Tibial artery (tissue), 4 donors: Measurements from ENCODE around the gene GDPD4.

Experiments used
- DNase-seq, 2 donors: peaks; one replicate each; pipeline ENCODE4 v3.0.0-alpha.2; 2019
- H3K27ac ChIP-seq, 2 donors: fragments of 200-600 bp; sonication (generic) in 1 of 2; 1 replicate in 1 of 2; 2 replicates in 1 of 2; pipeline ENCODE4 v1.5.1; 2018 to 2019; ENCODE audit warnings: mild to moderate bottlenecking in 1 of 2
- H3K27me3 ChIP-seq, 2 donors: fragments of 200-600 bp; sonication (generic) in 1 of 2; one replicate each; pipeline versions ENCODE4 v1.5.1 to v1.6.0; 2016 to 2019
- H3K36me3 ChIP-seq, 3 donors: fragments of 200-600 bp; sonication (generic) in 2 of 3; one replicate each; pipeline ENCODE4 v1.5.1; 2016 to 2019; ENCODE audit warnings: mild to moderate bottlenecking in 2 of 3
- H3K4me1 ChIP-seq, 4 donors: fragments of 200-600 bp; sonication (generic) in 2 of 4; 1 replicate in 3 of 4; 2 replicates in 1 of 4; pipeline ENCODE4 v1.5.1; 2016 to 2019
- H3K4me3 ChIP-seq, 2 donors: fragments of 200-600 bp; sonication (generic) in 1 of 2; 1 replicate in 1 of 2; 2 replicates in 1 of 2; pipeline ENCODE4 v1.5.1; 2018 to 2019; ENCODE audit warnings: mild to moderate bottlenecking in 2 of 2
- H3K9me3 ChIP-seq, 3 donors: fragments of 200-600 bp; sonication (generic) in 1 of 3; one replicate each; pipeline ENCODE4 v1.5.1; 2016 to 2019
- intact Hi-C: fragments of 100-400 bp; cut with DNase I; formaldehyde crosslinking; loops from one replicate; pipeline ENCODE4 v1.15.0; 2023; ENCODE audit warnings: low total_unique reads
- TF ChIP-seq, protein P1 (sequence below), 2 experiments: fragments of 200-600 bp in 1 of 2; fragments of 450-650 bp in 1 of 2; IDR thresholded peaks; one replicate each; pipeline ENCODE4 v1.5.1; 2017 to 2019; ENCODE audit warnings: antibody characterized with exemption in 2 of 2, mild to moderate bottlenecking in 1 of 2, moderate library complexity in 1 of 2

Gene GDPD4

DNA sequence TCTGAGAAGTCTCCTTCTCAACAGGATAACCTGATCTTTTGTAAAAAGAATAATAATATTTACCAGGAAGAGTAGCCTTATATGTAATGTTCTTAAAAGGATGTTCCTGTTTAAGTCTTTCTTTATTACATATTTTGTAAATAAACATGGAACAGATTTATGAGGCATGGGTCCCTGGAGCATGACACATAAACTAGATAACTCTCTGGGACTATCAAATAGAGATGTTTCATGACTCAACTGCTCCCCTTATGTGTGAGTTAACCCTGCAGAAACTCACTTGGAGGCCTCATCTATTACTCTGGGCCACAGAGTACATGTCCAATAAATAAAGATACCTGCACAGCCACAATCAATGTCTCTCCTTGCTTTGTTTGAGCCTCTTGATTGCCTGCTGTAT is 64.6 kb downstream of the GDPD4 start:
- intact Hi-C loops, result no loop called here
- no peaks in the 10 kb centered on the region for H3K27me3 ChIP-seq
- DNase-seq, result no peak
- H3K36me3 ChIP-seq, result no peaks in the 10 kb centered on the region
- no peak overlapping the region for H3K4me3 ChIP-seq
- no peak overlapping the region for H3K27ac ChIP-seq
- no peaks in the 10 kb centered on the region for H3K4me1 ChIP-seq
- TF ChIP-seq, protein P1, sequence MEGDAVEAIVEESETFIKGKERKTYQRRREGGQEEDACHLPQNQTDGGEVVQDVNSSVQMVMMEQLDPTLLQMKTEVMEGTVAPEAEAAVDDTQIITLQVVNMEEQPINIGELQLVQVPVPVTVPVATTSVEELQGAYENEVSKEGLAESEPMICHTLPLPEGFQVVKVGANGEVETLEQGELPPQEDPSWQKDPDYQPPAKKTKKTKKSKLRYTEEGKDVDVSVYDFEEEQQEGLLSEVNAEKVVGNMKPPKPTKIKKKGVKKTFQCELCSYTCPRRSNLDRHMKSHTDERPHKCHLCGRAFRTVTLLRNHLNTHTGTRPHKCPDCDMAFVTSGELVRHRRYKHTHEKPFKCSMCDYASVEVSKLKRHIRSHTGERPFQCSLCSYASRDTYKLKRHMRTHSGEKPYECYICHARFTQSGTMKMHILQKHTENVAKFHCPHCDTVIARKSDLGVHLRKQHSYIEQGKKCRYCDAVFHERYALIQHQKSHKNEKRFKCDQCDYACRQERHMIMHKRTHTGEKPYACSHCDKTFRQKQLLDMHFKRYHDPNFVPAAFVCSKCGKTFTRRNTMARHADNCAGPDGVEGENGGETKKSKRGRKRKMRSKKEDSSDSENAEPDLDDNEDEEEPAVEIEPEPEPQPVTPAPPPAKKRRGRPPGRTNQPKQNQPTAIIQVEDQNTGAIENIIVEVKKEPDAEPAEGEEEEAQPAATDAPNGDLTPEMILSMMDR (IDR thresholded peaks at IDR 0.05), result no peak
- no peaks in the 10 kb centered on the region for H3K9me3 ChIP-seq

DNA sequence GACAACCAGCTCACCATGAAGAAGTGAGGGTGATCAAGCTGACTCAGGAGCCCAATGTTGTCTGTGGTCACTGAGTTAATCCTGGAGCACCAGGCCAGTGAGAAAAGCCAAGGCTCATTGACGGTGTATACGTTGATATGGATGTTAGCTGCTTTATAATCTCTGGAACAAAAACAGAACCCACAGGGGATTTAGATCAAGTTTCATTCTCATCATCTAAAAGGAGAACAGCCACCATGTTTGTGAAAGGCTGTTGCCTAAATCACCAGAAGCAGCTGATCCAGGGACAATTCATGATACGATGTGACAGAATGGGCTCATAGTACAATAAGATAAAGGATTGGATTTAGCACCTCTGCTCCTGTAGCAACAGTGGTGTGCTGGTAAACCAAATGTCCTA is 68.5 kb downstream of the GDPD4 start:
- no peak for DNase-seq
- no peaks in the 10 kb centered on the region for H3K36me3 ChIP-seq
- intact Hi-C loops, result no loop called here
- no peak overlapping the region for H3K4me3 ChIP-seq
- no peak overlapping the region for H3K27ac ChIP-seq
- H3K9me3 ChIP-seq, result no peaks in the 10 kb centered on the region
- H3K4me1 ChIP-seq, result no peaks in the 10 kb centered on the region
- TF ChIP-seq, protein P1 (IDR thresholded peaks at IDR 0.05), result no peak
- H3K27me3 ChIP-seq, result no peaks in the 10 kb centered on the region

GRCh38 chr11:77232242-77232641 is 69.2 kb downstream of the GDPD4 start:
- H3K27me3 ChIP-seq, result no peaks in the 10 kb centered on the region
- intact Hi-C loops, result no loop called here
- H3K4me1 ChIP-seq, result no peaks in the 10 kb centered on the region
- no peak for DNase-seq
- no peak overlapping the region for H3K4me3 ChIP-seq
- TF ChIP-seq, protein P1 (IDR thresholded peaks at IDR 0.05), result no peak
- no peaks in the 10 kb centered on the region for H3K9me3 ChIP-seq
- no peak overlapping the region for H3K27ac ChIP-seq
- H3K36me3 ChIP-seq, result no peaks in the 10 kb centered on the region

- Histone ChIP-seq H3K36me3 (no peaks in the 10 kb centered on the region), H3K27ac (no peak overlapping the region), H3K4me1 (no peaks in the 10 kb centered on the region), H3K27me3 (no peaks in the 10 kb centered on the region), H3K4me3 (no peak overlapping the region), H3K9me3 (no peaks in the 10 kb centered on the region)
- DNase-seq, result no peak
- TF ChIP-seq, protein P1 (IDR thresholded peaks at IDR 0.05), result no peak
- intact Hi-C loops, result no loop called here
Measured at GRCh38 chr11:77231800-77232199, 69.7 kb downstream of the GDPD4 start.

DNA sequence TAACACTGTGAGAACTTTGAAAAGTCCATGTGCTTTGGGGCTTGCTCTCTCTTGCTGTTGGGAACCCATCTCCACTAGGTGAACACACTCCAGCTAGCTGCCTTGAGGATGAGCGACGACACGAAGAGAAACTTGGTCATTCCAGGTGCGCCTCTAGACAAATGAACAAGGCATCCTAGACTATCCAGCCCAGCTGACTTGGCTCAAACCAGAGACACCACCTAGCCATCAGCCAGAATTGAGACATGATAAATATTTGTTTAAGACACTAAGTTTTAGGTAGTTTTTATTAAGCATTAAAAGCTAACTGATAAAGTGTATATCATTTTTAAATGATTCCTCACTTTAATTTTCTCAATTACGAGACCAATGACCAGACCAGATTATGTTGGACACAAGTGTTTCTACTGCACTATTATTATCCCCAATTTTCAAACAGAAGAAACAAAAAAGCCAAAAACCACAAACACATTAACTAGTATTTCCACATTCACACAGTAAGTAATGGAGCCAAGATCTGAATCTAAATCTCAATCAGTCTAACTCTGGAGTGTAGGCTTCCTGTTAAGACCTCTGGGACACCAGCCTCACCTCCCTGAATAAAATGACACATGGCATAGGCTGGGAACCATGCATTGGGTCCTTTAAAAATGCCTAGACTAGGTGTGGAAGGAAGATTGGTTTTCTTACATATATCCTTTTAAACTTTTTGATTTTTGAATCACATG is 70.4 kb downstream of the GDPD4 start:
- Histone ChIP-seq H3K4me3 (no peak overlapping the region), H3K9me3 (peaks cover 0 to 2% (median 0%) of the 10 kb centered on the region in 3 donors), H3K27me3 (no peaks in the 10 kb centered on the region), H3K4me1 (no peaks in the 10 kb centered on the region), H3K27ac (no peak overlapping the region), H3K36me3 (no peaks in the 10 kb centered on the region)
- DNase-seq, result no peak
- intact Hi-C loops, result no loop called here
- TF ChIP-seq, protein P1 (IDR thresholded peaks at IDR 0.05), result no peak
